ENCODE measurements around the gene PTPRQ. TPM values are rescaled to one million over a fixed set of nuclear protein-coding genes. Genes with fewer than 3 reads are reported as not detected.

Gene PTPRQ
- total RNA-seq, 1 experiment from 2014 or later = not detected

- peaks cover 59% of the 10 kb centered on the region for H3K4me1 Mint-ChIP-seq
- DNase-seq (ENCODE audit: low spot score) (no peak), ATAC-seq (no peak; the same call in 1 of the 2 replicates)
- H3K4me3 Mint-ChIP-seq = peak overlapping the region; percentile 75
- no peaks in the 10 kb centered on the region for H3K9me3 Mint-ChIP-seq
- peaks cover 85% of the 10 kb centered on the region for H3K27me3 Mint-ChIP-seq (ENCODE audit: low read depth)
- ChIA-PET CTCF (interaction anchor here (0.6 to 1.8 kb wide), 5 partner anchors 28 to 125 kb away, joined by 3 to 10 read pairs (median 3); no protein-coding TSS in a partner anchor), POLR2A (no interaction called here)
- H3K27ac Mint-ChIP-seq = no peak overlapping the region
- TF ChIP-seq HMGA2 (CRISPR knock-in tag; IDR thresholded peaks at IDR 0.05) = no peak
- TF ChIP-seq FOXP4 (CRISPR knock-in tag; IDR thresholded peaks at IDR 0.05) = no peak
- no peak for TF ChIP-seq ATF1 (CRISPR knock-in tag; IDR thresholded peaks at IDR 0.05)
- TF ChIP-seq, protein P1, sequence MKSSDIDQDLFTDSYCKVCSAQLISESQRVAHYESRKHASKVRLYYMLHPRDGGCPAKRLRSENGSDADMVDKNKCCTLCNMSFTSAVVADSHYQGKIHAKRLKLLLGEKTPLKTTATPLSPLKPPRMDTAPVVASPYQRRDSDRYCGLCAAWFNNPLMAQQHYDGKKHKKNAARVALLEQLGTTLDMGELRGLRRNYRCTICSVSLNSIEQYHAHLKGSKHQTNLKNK (CRISPR knock-in tag; IDR thresholded peaks at IDR 0.05) = no peak
- TF ChIP-seq ZNF317 (CRISPR knock-in tag; IDR thresholded peaks at IDR 0.05; ENCODE audit: borderline replicate concordance, low read depth) = no peak
- TF ChIP-seq ERG (CRISPR knock-in tag; IDR thresholded peaks at IDR 0.05) = no peak
- TF ChIP-seq ZNF232 (CRISPR knock-in tag; IDR thresholded peaks at IDR 0.05) = no peak
- no peak for TF ChIP-seq SP1 (CRISPR knock-in tag; conservative IDR thresholded peaks at IDR 0.05)
- TF ChIP-seq ZNF263 (CRISPR knock-in tag; IDR thresholded peaks at IDR 0.05; ENCODE audit: low read depth) = no peak
- no peak for TF ChIP-seq TCF7 (CRISPR knock-in tag; IDR thresholded peaks at IDR 0.05; ENCODE audit: low read depth)
- TF ChIP-seq PRRX2 (CRISPR knock-in tag; IDR thresholded peaks at IDR 0.05) = no peak
- no peak for TF ChIP-seq GABPB1 (CRISPR knock-in tag; IDR thresholded peaks at IDR 0.05)
- TF ChIP-seq ZNF416 (CRISPR knock-in tag; IDR thresholded peaks at IDR 0.05) = no peak
- H3K36me3 Mint-ChIP-seq = no peaks in the 10 kb centered on the region
These were observed 270.8 kb downstream of the PTPRQ start for GRCh38 chr12:80714846-80715245.

DNA sequence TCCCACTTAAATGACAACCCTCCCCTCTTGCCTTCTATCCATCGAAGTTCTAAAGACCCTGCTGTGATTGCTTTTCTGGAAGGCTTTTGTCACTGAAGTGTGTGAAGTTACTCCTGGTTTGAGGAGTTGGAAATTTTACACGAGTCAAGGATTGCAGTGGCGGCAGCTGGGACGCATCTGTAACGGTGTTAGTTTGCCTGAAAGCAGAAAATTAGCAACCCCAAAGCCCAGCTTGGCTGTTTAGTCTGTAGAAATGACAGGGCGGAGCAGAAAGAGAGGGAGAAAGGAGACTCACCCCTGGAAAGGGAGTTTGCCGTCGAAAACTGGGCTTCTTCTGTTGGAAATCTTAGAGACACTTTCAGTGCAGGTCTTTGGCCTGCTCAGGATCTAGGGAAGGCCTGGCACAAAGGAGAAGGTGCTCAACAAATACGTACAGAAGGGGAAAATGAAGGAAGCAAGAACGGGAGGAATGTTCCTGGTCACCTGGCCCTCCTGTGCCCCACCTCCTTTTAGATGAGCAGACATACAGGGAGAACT, 271.7 kb downstream of the PTPRQ start:
- CTCF ChIA-PET = interaction anchor here (0.6 to 1.8 kb wide), 2 partner anchors 83 kb away, joined by 3 to 10 read pairs; no protein-coding TSS in a partner anchor
- Mint-ChIP-seq H3K4me3 (peak overlapping the region; percentile 16; the same call in 1 of the 2 replicates), H3K9me3 (no peaks in the 10 kb centered on the region), H3K27ac (no peak overlapping the region), H3K27me3 (ENCODE audit: low read depth) (peaks cover 75% of the 10 kb centered on the region), H3K36me3 (no peaks in the 10 kb centered on the region), H3K4me1 (peaks cover 49% of the 10 kb centered on the region)
- DNase-seq (ENCODE audit: low spot score) (no peak), ATAC-seq (peak; percentile 7; the same call in 1 of the 2 replicates)
- POLR2A ChIA-PET = no interaction called here
- TF ChIP-seq NR2C2 (CRISPR knock-in tag; IDR thresholded peaks at IDR 0.05) = no peak
- no peak for TF ChIP-seq ELF4 (CRISPR knock-in tag; IDR thresholded peaks at IDR 0.05; ENCODE audit: low read depth)
- no peak for TF ChIP-seq STAT6 (CRISPR knock-in tag; conservative IDR thresholded peaks at IDR 0.05; ENCODE audit: low read depth)
- TF ChIP-seq E2F1 (CRISPR knock-in tag; IDR thresholded peaks at IDR 0.05) = no peak
- no peak for TF ChIP-seq FOXP1 (CRISPR knock-in tag; IDR thresholded peaks at IDR 0.05; ENCODE audit: borderline replicate concordance)
- TF ChIP-seq ZNF396 (CRISPR knock-in tag; IDR thresholded peaks at IDR 0.05; ENCODE audit: borderline replicate concordance) = no peak
- no peak for TF ChIP-seq NR1H2 (CRISPR knock-in tag; IDR thresholded peaks at IDR 0.05)
- TF ChIP-seq CREB1 (CRISPR knock-in tag; IDR thresholded peaks at IDR 0.05) = no peak
- TF ChIP-seq ZNF671 (CRISPR knock-in tag; IDR thresholded peaks at IDR 0.05) = no peak
- TF ChIP-seq ZNF423 (CRISPR knock-in tag; IDR thresholded peaks at IDR 0.05) = no peak
- TF ChIP-seq ESRRA (CRISPR knock-in tag; IDR thresholded peaks at IDR 0.05; ENCODE audit: borderline replicate concordance) = no peak
- TF ChIP-seq, protein P2, sequence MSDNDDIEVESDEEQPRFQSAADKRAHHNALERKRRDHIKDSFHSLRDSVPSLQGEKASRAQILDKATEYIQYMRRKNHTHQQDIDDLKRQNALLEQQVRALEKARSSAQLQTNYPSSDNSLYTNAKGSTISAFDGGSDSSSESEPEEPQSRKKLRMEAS (CRISPR knock-in tag; IDR thresholded peaks at IDR 0.05) = no peak
- TF ChIP-seq ZNF425 (CRISPR knock-in tag; conservative IDR thresholded peaks at IDR 0.05) = no peak
